DMS153 treated with DMSO at 0.1 percent for 48 hours (cell line): ENCODE data around the gene DAG1.

ENCODE experiments used
- DNase-seq: peaks from one replicate; lab custom pipeline; 2025; ENCODE audit not compliant: unreplicated experiment; lab: John Stamatoyannopoulos, UW

DAG1 gene

GRCh38 chr3:49512781-49513355 is 42.8 kb downstream of the DAG1 start:
- DNase-seq = no peak

GRCh38 chr3:49513494-49514124 is 43.5 kb downstream of the DAG1 start:
- DNase-seq = no peak

- no peak for DNase-seq
Observed at GRCh38 chr3:49518016-49518415, 47.9 kb downstream of the DAG1 start.

GRCh38 chr3:49518441-49518840 is 48.4 kb downstream of the DAG1 start:
- DNase-seq = no peak

GRCh38 chr3:49519296-49519695 is 49.2 kb downstream of the DAG1 start:
- DNase-seq = no peak

- no peak for DNase-seq
Observed at GRCh38 chr3:49519916-49520385, 49.9 kb downstream of the DAG1 start.

- no peak for DNase-seq
Observed at GRCh38 chr3:49523756-49524747, 54.0 kb downstream of the DAG1 start.

- DNase-seq = no peak
Observed at GRCh38 chr3:49529567-49529966, 59.5 kb downstream of the DAG1 start.

- DNase-seq = no peak
Observed at GRCh38 chr3:49530231-49530630, 60.2 kb downstream of the DAG1 start.

- no peak for DNase-seq
Observed at GRCh38 chr3:49530701-49531100, 60.6 kb downstream of the DAG1 start.

GRCh38 chr3:49531218-49531617 is 61.2 kb downstream of the DAG1 start:
- DNase-seq = no peak

- DNase-seq = no peak
Observed at GRCh38 chr3:49531715-49532114, 61.6 kb downstream of the DAG1 start.

GRCh38 chr3:49533031-49533430 is 63.0 kb downstream of the DAG1 start:
- DNase-seq = no peak

GRCh38 chr3:49533786-49534519 is 63.9 kb downstream of the DAG1 start:
- DNase-seq = no peak

- peak; percentile 39 for DNase-seq
Observed at GRCh38 chr3:49534581-49535441, 64.7 kb downstream of the DAG1 start.

GRCh38 chr3:49535971-49536874 is 66.2 kb downstream of the DAG1 start:
- no peak for DNase-seq

GRCh38 chr3:49536875-49537533 is 66.9 kb downstream of the DAG1 start:
- no peak for DNase-seq
